COR-L47 (cell line): ENCODE measurements around the gene PDE7B.

ENCODE experiments used
- DNase-seq: peaks from one replicate; lab custom pipeline; 2025; lab: John Stamatoyannopoulos, UW

PDE7B gene

DNA sequence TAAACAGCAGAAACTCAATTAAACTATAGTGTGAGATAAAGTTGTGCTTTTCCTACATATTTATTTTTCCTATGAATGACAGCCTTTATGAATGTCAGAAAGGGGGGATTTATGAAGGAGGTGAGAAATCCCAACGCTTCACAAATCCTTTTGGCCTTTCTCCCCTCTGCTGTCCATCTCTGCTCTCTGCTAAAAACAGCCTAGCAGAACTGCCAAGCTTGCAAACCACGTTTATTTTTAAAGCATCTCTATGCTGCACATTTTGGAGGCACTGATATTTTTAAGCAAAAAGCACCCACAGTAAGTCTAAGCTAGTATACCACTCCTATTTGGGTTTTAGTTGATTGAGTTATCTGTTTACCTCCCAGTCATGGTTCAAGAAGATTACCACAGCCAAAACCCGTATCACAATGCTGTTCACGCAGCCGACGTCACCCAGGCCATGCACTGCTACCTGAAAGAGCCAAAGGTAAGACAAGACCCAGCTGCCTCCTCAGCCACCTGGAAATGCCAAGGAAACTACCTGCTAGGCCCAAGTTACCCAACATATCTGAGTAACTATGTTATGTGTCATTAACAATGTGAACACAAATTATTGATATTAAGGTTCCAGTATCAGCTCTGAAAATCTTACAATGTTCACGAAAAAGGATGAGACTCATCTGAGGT lies 302.3 kb downstream of the PDE7B start:
- DNase-seq: no peak

- DNase-seq: no peak
Measured at GRCh38 chr6:136155191-136155590, 303.7 kb downstream of the PDE7B start.

DNA sequence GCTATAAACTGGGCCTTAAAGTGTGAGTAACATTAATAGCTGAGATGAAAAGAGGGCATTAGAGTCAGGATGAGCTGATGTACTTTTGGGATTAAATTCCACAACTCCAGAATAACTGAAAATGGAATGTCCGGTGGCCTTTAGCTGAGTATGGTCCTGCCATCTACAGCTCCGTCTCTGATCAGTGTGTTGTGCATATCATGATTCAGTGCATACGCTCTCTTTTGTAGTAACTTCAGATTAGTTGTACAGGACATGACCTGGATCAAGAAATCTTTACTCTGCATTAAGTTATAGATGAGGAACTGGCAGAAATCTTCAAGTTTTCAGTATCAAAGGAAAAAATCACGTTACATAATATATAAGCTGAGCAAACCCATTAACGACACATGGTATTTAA lies 306.2 kb downstream of the PDE7B start:
- no peak for DNase-seq

- DNase-seq: no peak
Measured at GRCh38 chr6:136158387-136158821, 306.9 kb downstream of the PDE7B start.

DNA sequence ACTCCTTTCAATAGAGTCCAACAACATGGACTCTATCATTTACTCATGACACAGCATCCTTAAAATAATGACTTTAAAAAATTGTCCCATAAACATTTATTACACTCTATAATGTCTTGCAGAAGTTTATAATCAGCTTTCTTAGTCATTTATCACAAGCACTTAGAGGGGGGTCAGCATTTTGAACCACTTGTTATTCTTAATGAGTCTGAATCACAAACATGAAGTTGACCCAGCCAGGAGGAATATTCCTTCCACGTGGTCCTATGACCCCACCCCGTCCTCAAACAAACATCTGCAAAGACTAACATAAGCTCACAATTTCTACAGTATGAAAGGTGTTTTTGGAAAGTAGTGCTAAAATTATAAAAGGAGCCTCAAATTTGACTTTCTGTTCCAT lies 307.5 kb downstream of the PDE7B start:
- DNase-seq: no peak

- no peak for DNase-seq
Measured at GRCh38 chr6:136160250-136160649, 308.7 kb downstream of the PDE7B start.

- DNase-seq: no peak
Measured at GRCh38 chr6:136161950-136162349, 310.4 kb downstream of the PDE7B start.

DNA sequence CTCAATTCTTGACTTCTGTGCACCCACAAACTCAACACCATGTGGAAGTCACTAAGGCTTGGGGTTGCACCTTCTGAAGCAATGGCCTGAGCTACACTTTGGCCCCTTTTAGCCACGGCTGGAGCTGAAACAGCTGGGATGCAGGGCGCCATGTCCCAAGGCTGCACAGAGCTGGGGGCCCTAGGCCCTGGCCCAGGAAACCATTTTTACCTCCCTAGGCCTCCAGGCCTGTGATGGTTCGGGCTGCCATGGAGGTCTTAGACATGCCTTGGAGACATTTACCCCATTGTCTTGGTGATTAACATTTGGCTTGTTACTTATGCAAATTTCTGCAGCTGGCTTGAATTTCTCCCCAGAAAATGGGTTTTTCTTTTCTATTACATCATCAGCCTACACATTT lies 311.8 kb downstream of the PDE7B start:
- no peak for DNase-seq

GRCh38 chr6:136166815-136167214 lies 315.3 kb downstream of the PDE7B start:
- DNase-seq: no peak

DNA sequence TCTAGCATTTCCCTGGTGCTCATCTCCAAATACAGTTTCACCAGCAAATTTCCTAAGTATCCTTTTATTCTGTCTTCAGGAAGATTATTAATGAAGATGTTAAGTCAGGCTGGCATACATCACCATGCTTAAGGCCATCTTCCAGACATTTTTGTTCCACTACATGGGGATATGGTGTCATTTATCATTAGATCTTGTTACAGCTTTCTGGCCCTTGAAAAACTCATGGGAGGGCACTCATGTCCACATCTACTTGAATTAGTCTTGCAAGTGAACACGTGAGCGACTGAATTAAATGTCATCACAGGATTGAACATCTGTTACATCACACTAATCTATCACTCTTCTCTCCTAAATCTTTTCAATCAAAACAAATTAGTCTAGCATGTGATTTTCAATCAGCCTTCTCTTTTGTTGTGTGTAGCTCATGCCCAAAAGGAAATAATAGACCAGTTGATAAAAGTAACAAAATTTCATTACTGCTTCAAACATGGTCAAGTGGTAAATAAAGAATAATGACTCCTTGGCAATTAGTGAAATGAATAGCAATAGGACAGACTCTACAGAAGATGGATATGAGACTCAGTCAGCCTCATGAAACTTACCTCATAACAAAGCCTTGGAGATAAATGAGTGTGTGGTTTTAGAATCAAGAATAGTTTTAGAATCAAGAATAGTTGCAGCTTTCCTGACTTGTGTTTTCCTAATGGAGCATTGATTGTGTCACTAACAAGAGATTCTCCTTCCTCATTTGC lies 318.1 kb downstream of the PDE7B start:
- DNase-seq: no peak

DNA sequence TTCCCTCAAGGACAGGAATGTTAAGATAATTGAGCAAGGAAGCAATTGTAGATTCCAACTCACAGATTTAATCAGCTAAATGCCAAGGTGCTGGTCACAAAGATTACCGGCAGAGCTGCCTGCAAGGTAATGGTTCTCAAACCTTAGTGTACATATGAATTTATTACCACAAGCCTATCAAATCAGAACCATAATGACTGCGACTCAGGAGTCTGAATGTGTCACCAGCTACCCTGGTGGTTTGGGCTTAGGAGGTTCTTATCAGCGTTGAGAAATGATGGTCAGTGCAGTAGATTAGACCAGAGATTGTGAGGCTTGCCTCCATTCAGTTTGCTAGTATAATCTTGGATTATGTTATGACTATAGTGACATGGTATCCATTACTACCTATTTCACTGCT lies 319.7 kb downstream of the PDE7B start:
- no peak for DNase-seq

DNA sequence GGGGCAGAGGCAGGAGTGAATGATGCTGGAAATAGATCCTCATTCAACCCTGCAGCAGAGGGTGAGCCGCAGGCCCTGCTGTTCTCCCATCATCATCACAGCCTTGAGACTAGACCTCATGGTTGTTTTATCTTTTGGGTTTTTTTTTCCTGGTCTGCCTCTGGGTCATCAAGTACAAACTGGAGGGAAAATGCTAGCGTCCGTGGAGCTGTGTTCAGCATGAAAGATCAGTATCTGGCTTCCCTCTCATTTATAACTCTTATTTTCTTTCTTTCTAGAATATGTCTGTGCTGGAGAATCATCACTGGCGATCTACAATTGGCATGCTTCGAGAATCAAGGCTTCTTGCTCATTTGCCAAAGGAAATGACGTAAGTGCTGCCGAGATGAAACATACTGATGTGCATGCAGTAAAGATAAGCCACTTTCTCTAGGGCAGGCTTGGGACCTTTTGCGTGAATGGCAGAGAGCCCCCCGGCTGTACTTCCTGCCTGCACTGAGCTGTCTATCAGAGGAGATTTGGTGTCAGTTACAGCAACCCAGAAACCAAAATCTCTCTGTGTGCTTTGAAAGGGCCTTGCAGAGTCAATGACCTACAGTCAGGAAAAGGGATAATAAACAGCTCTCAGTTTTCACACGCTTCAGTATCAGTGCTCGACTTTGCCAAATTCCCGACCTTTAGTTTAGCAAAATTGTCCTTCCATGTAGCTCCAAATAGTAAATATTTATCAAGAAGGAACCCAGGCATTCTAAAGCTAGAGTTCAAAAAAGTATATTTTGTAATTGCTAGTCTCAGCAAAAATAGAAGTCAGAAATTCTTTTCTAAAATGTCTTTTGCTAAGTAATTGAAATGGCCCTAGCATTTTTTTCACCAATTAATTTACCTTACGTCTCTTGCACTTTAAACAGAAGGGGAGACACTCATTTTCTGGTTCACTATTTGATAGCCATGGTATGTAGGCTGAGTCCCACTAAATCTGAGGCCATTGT lies 322.3 kb downstream of the PDE7B start:
- DNase-seq: no peak

- no peak for DNase-seq
Measured at GRCh38 chr6:136174510-136174909, 323.0 kb downstream of the PDE7B start.

DNA sequence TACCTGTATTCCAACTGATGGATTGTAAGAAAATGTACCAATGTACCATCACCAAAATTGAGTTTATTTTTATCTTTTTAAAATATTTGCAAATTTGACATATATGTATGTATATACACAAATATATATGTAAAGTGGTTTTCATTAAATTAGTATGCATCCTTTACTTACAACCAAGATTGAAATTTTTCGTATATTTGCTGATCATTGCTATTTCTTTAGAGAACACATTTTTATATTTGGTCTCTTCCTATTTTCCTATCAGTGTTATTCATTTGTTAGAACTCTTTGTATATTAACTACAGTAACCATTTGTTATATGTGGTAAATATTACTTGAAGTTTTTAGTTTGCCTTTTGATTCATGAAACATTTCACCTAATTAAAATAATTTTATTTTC lies 324.4 kb downstream of the PDE7B start:
- no peak for DNase-seq

DNA sequence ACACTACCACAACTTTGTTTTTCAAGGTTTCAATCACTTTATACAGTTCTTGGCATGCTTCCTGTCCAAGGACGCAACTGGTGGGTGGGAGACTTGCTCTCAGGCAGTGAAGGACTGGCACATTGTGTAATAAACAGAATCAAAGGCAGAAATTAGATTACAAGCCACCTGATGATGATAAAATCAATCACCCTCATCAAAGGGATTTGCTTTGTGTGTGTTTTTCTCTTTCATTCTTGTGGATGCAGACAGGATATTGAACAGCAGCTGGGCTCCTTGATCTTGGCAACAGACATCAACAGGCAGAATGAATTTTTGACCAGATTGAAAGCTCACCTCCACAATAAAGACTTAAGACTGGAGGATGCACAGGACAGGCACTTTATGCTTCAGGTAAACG lies 327.2 kb downstream of the PDE7B start:
- DNase-seq: no peak

- no peak for DNase-seq
Measured at GRCh38 chr6:136180704-136181511, 329.4 kb downstream of the PDE7B start.

DNA sequence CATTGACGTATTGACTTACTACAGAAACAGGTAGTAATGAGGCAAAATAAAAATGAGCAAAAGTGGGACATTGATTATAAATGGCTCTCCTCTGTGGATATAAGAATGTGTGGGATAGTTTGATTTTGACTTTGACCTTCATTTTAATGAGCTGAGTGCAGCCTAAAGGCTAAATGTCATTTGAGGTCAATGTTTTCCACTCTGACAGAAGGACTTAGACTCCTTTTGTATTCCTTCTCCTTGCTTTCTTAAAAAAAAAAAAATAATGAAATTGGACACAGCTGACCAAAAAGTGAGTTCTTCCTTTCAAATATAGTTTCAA lies 330.0 kb downstream of the PDE7B start:
- DNase-seq: no peak

GRCh38 chr6:136181861-136182260 lies 330.4 kb downstream of the PDE7B start:
- DNase-seq: no peak

DNA sequence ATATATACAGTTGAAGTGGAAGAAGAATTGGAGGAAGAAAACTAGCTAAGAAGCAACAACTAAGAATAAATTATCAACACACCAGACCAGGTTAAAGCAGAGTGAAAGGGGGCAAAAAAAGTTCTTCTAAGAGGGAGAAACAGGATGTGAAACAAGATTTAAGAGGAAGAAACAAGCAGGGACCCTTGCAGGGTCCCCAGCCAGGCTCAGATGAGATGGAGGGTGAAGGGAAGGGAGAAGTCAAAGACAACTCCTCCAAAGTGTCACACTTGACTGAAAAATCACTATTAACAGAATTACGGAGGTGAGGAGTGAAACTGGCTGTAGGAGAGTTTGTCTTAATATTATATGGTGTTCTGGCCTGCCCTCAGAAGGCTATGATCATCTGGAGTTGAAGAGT lies 333.2 kb downstream of the PDE7B start:
- DNase-seq: no peak

GRCh38 chr6:136186363-136186762 lies 334.9 kb downstream of the PDE7B start:
- DNase-seq: no peak

DNA sequence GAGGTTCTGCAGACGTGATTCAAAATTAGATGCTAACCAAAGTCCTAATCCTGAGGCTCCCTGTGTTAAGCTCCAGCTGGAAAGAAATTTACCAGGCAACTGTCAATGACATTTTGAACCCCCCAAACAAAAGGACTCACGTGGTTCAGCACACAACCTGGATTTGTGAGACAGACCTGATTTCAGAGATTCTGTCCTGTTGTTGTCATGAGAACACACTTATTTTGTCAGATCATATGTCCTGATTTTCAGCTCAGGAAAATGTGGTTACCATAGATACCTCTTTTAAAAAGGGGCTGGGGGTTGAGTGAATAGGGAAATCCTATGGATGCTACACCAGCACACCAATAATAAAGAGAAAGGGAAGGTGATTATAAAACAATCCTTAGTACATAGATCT lies 337.0 kb downstream of the PDE7B start:
- DNase-seq: no peak

GRCh38 chr6:136189104-136189503 lies 337.6 kb downstream of the PDE7B start:
- no peak for DNase-seq
